ENCODE measurements around the gene FAM107A. TPM values are rescaled to one million over a fixed set of nuclear protein-coding genes. Genes with fewer than 3 reads are reported as not detected.

The FAM107A gene
- total RNA-seq, 1 experiment from 2014 or later = not detected

DNA sequence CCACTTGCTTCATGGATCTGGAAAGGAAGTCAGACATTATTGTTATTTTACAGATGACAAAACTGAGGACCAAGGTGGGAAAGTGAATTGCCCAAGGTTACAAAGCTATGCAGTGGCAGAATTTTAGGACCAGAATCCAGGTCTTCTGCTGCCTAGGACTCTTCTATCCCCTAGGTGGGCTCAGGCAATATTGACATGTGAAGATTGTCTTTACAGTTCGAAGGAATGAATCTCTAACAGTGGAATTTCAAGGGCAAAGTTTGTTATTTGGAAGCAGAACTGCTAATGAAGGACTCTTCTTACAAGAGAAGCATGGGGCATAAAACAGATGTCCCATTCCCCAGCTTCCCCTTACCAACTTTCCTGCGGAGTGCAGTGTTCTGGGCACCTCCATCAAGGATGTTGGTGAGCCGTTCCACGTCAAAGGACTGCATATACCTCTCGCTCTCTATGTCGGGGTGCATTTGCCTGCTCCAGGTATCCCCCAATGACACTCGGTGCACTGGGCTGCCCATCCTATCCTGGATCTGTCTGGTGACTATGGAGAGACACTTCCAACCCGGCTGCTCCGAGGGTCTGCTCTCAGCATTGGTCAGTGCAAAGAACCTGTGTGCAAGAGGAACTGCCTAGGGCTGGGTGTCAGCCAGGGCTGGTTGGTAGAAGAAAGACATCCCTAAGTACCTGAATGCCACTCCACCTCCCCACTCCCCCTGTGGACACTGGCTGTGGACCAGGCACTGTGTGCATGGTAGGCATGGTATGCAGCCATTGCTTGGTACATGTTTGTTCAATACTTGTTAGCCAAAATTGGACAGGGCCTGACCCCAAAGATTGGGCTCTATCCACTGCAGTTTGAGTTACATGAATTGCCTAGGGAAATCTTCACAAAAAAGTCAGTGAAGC lies 42.3 kb downstream of the FAM107A start:
- BruUV-seq (replicated peaks) = no TSS peak
- DNase-seq (ENCODE audit: low read depth, low spot score) (no peak), ATAC-seq (no peak)
- CTCF ChIA-PET = interaction anchor here (0.7 kb wide), 1 partner anchor 357 kb away, joined by 3 read pairs; no protein-coding TSS in a partner anchor
- Histone ChIP-seq H3K27ac (ENCODE audit: low read depth, low read length) (no peak overlapping the region), H3K9me3 (ENCODE audit: control insufficient read depth in 1 of 2, insufficient read depth in 1 of 2, low read depth in 1 of 2, low read length in 2 of 2) (no peaks in the 10 kb centered on the region), H3K4me3 (replicated peaks in 1 of 2; ENCODE audit: low read depth in 1 of 2, low read length in 2 of 2) (no peak overlapping the region), H3K79me2 (ENCODE audit: insufficient read depth, low read length) (no peaks in the 10 kb centered on the region), H2AFZ (ENCODE audit: low read depth, low read length, poor library complexity, severe bottlenecking) (no peak overlapping the region), H3K27me3 (ENCODE audit: insufficient read depth, low read length) (no peaks in the 10 kb centered on the region; the same call in 1 of the 2 replicates), H3K36me3 (ENCODE audit: control insufficient read depth in 1 of 2, insufficient read depth in 2 of 2, low read length in 2 of 2) (no peaks in the 10 kb centered on the region), H3K9ac (ENCODE audit: low read length) (no peak overlapping the region), H4K20me1 (ENCODE audit: insufficient read depth) (no peaks in the 10 kb centered on the region), H3K9me2 (ENCODE audit: insufficient read depth) (no peaks in the 10 kb centered on the region), H3K4me1 (ENCODE audit: control insufficient read depth in 1 of 2, insufficient read depth in 2 of 2, low read length in 2 of 2) (peaks cover 2 to 14% of the 10 kb centered on the region in 2 experiments; a peak in 2 of 4 replicates), H3K4me2 (ENCODE audit: low read length) (no peak overlapping the region)
- TF ChIP-seq POLR2AphosphoS5 (IDR thresholded peaks at IDR 0.05; ENCODE audit: low read depth, low read length) (no peak), FOSL1 (IDR thresholded peaks at IDR 0.05; ENCODE audit: low read depth) (no peak), EZH2 (IDR thresholded peaks at IDR 0.05) (no peak), ELF1 (IDR thresholded peaks at IDR 0.05; ENCODE audit: borderline replicate concordance, low read depth) (no peak), ZNF274 (IDR thresholded peaks at IDR 0.05; ENCODE audit: low read depth, low read length) (no peak), POLR2A (IDR thresholded peaks at IDR 0.05; ENCODE audit: borderline replicate concordance, extremely low read depth, insufficient read depth, insufficient read length) (no peak), EZH2phosphoT487 (IDR thresholded peaks at IDR 0.05; ENCODE audit: borderline replicate concordance) (no peak), SIN3A (IDR thresholded peaks at IDR 0.05; ENCODE audit: low read depth) (no peak), ZFX (IDR thresholded peaks at IDR 0.05) (no peak), CEBPB (IDR thresholded peaks at IDR 0.05; ENCODE audit: low read depth) (no peak), EGR1 (IDR thresholded peaks at IDR 0.05; ENCODE audit: low read depth) (no peak), SP1 (IDR thresholded peaks at IDR 0.05; ENCODE audit: low read depth) (no peak)
- TF ChIP-seq, protein P1, sequence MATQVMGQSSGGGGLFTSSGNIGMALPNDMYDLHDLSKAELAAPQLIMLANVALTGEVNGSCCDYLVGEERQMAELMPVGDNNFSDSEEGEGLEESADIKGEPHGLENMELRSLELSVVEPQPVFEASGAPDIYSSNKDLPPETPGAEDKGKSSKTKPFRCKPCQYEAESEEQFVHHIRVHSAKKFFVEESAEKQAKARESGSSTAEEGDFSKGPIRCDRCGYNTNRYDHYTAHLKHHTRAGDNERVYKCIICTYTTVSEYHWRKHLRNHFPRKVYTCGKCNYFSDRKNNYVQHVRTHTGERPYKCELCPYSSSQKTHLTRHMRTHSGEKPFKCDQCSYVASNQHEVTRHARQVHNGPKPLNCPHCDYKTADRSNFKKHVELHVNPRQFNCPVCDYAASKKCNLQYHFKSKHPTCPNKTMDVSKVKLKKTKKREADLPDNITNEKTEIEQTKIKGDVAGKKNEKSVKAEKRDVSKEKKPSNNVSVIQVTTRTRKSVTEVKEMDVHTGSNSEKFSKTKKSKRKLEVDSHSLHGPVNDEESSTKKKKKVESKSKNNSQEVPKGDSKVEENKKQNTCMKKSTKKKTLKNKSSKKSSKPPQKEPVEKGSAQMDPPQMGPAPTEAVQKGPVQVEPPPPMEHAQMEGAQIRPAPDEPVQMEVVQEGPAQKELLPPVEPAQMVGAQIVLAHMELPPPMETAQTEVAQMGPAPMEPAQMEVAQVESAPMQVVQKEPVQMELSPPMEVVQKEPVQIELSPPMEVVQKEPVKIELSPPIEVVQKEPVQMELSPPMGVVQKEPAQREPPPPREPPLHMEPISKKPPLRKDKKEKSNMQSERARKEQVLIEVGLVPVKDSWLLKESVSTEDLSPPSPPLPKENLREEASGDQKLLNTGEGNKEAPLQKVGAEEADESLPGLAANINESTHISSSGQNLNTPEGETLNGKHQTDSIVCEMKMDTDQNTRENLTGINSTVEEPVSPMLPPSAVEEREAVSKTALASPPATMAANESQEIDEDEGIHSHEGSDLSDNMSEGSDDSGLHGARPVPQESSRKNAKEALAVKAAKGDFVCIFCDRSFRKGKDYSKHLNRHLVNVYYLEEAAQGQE (IDR thresholded peaks at IDR 0.05; ENCODE audit: low read depth) = no peak
- TF ChIP-seq, protein P2, sequence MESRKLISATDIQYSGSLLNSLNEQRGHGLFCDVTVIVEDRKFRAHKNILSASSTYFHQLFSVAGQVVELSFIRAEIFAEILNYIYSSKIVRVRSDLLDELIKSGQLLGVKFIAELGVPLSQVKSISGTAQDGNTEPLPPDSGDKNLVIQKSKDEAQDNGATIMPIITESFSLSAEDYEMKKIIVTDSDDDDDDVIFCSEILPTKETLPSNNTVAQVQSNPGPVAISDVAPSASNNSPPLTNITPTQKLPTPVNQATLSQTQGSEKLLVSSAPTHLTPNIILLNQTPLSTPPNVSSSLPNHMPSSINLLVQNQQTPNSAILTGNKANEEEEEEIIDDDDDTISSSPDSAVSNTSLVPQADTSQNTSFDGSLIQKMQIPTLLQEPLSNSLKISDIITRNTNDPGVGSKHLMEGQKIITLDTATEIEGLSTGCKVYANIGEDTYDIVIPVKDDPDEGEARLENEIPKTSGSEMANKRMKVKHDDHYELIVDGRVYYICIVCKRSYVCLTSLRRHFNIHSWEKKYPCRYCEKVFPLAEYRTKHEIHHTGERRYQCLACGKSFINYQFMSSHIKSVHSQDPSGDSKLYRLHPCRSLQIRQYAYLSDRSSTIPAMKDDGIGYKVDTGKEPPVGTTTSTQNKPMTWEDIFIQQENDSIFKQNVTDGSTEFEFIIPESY (IDR thresholded peaks at IDR 0.05; ENCODE audit: extremely low read depth, insufficient replicate concordance, low read length) = no peak
- POLR2A ChIA-PET = no interaction called here
- intact Hi-C loops (cut with micrococcal nuclease) = no loop called here
- RAD21 ChIA-PET (ENCODE audit: low non-redundant PET in 1 of 2, low total read pairs in 2 of 2, uncharacterized antibody in 2 of 2, unreplicated experiment in 2 of 2) = no interaction called here
